ENCODE results near the gene GDF10.

Gene GDF10

DNA sequence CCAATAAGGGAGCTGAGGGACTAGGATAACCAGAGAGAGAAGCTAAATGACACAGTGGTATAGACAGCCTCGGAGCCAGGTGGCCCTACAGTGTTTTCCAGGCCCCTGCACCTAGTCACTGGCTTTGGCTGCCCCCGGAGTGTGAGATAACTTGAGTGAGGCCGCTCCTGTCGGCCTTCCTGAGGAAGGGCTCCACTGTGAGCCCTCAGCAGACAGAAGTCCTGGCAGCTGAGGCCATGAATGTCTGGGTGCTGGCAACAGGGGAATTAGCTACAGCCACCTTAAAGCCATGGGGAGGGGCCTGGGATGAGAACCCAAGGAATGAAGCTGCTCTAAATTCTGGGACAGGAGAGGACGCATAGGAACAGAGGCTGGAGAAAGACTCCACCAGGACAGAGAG, 4.6 kb upstream of the GDF10 start:
- no peak for DNase-seq

DNA sequence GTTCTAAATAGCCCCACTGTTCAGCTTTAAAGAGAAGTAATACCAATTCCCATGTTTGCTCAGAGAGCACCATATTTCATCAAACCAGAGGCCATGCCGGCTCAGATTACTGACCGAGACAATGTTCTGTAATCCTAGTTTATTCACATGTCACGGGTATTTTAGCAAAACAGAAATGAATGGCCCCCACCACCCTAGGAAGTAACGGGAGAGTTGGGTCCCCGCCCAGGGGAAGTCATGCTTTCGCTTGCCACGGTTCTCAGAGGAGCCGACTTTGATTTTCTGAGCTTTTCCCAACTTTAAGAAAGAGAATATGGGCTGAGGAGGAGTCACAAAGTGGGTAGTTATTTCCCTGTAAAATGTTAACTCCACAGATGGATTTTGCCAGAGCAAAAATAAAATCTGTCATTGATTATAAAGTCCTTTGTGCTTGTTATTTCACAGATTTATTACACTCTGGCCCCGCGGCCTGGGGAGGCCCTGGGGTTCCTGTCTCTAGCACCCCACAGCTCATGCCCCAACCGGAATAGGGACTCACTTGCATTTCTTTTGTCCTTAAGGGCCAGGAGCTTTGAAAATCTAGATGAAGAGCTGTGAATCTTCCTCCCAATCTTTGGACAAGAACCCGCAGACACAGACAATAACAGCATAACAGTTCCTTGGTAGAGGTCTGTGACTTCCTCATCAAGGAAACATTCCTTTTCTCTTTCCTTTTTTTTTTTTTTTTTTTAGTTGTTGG, 3.7 kb upstream of the GDF10 start:
- DNase-seq: no peak

DNA sequence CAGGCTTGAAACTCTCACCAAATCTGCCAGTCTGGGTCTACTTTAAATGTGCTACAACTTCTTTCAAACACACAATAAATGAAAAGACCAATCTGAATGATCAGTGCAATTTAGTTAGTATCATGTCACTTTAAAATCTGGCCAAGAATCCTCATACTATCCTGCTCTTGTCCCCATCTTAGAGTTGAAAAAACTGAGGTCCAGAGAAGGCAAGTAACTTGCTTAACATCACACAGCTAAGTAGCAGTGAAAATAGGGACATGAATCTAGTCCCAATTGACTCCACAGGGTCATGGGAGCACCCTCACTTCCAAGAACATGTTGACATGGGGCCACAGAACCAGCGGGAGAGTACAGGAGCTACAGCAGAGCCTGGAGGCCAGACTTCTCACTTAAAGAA, 3.1 kb upstream of the GDF10 start:
- DNase-seq: no peak

DNA sequence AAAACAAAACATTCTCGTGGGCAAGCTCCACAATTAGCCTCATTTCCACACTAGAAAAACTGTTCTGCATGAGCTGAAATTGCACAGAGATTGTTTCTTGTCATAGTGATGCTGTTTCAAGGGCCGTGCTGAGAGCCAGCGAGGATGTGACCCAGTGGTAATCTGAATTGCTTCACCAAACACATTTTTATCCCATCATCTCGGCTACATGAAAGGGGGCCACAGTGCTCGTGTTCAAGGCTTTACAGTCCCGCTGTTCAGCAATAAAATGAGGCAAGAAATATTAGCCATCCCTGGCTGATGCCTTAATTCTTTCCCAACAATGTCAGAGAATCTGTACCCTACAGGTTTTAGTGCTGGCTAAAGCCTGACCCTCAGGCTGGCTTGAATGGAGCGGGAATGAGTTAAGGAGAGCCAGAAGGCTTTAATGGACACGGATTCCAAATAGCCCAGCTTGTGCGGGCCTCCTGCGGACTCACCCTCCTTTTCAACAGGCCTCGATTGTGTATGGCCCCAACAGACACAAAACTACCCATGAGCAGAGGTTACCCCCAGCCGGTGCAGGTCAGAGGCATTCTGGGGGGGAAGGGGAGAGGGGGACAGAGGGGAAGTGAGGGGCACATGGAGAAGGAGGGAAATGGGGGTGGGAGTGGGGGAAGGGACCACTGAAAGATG, 2.0 kb upstream of the GDF10 start:
- DNase-seq: no peak

DNA sequence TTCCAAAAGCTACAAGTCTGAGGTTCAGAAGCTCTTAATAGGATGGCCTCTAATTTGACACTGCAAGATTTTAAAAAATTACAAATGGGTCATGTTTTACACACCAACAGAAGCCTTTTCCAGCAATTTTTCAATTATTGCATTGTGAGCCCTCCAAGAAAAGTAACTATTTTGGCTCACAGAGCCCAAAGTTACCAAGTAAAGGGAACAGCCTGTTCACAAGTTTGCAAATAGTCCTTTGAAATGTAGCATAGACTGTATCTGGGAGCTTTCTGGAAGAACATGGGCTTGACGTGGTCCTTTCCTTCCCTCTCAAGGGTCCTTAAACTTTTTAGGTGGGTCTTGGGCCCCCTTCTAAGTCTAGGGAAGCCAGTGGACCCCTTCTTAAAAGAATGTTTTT, 1.3 kb upstream of the GDF10 start:
- no peak for DNase-seq

DNA sequence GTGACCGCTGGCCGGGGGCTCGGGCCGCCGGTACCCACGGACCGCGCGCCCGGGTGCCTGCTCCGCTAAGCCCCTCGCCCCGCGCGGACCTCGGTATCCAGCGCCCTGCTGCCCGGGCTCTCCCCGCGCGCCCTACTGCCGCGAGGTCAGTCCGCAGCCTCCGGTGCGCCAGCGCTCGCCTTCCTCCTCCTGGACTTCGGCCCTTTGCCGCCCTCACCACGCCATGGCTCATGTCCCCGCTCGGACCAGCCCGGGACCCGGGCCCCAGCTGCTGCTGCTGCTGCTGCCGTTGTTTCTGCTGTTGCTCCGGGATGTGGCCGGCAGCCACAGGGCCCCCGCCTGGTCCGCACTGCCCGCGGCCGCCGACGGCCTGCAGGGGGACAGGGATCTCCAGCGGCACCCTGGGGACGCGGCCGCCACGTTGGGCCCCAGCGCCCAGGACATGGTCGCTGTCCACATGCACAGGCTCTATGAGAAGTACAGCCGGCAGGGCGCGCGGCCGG, 483 bp downstream of the GDF10 start:
- DNase-seq: no peak

DNA sequence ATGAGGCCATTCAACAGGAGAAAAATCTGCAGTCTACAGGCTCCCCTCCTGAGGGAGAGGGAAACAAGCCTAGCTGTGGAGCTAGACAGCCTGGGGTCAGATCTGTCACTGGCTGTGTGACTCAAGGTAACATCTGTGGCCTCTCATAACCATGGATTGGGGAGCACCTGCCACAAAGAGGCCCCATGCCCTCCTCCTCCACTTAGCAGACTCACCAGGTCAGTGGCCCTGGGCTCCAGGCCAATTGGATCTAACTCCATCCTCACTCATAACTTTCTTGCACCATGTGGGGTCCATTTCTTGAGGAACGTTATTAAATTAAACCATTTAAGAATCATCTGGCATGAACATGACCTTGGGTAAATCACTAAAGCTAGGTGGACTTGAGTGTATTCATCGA, 1.8 kb downstream of the GDF10 start:
- no peak for DNase-seq

DNA sequence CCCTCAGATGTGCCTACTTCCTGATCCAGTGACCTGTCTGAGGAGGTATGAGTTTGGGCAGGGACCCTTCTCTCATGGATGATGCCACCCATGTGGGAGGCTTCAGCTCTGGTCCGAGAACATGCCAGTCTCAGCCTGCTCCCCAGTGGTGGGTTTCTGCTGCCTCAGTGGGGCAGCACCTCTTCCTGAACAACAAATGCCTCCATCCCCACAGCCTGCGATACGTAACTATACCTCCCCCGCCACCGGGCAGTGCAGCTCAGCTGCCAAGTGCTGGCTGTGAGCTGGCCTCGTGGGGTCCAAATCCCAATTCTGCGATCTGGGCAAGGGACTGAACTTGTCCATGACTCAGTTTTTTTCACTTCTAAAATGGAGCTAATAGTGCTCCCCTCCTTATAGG, 3.1 kb downstream of the GDF10 start:
- DNase-seq: no peak

DNA sequence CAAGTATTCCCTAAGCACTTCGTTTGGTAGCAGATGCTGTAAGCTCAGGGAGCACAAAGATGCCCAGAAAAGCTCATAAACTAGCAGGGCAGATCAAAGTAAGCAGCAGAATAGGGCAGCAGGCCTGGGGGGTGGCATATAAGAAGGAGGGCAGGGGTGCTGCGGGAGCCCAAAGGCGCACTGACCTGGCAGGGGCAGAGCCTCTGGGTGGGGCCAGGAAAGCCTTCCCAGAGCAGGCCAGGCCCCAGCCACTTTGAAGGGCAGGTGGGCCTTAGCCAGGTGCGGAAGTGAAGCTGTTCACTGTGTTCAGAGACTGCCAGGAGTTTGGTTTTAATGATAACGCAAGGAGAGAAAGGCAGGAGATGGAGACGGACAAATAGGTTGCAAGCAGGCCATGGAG, 3.9 kb downstream of the GDF10 start:
- DNase-seq: no peak

DNA sequence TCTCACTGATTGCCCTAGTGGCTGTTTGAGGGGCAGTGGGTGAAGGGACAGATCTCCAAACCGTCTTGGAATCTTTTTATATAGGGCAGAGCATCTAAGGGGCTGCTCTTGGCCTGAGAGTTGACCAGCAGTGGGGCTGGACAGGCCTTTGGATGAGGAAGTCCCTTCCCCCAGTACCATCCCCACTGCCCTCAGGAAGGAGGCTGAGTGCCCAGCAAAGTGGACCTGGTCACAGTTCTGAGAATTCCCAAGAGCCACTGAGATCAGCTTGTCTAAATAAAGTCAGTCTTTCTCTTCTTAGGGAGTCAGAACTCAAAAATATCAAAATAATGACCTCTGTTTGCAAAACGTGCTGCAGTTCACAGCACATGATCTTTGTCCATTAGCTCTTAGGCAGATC, 5.6 kb downstream of the GDF10 start:
- DNase-seq: no peak

DNA sequence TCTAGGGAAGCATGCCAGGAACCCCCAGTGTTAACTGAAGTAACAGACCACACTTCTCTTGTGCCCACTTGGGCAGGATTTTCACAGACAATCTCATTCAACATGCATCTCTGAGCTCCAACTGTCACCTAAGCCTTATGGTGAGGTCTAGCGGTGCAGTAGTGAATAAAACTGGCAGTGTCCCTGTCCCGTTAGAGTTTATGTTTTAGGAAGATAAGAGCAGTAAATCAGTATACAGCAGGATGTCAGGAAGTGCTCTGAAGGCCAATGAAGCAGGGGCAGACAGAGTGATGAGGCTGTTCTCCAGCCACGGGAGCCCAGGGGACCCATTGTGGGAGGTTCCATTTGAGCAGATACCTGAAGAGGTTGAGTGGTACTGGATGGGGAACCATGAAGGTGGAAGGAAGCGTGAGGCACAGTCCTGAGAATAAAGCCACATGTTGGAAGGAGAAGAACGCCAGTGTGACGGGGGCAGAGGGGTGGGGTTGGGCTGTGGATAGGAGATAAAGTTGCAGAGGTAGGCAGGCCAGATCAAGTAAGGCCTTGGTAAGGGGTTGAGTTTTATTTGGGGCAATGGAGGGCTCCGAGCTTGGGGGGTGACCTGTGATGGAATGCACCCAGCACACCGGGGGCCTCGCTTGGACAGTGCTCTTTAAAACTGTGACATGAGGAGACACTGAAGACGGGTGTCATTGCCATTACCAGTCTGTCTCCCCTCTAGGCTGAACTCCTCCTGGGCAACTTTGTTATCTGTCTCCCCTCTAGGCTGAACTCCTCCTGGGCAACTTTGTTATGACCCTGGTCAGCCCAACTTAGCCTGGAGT, 6.6 kb downstream of the GDF10 start:
- no peak for DNase-seq

DNA sequence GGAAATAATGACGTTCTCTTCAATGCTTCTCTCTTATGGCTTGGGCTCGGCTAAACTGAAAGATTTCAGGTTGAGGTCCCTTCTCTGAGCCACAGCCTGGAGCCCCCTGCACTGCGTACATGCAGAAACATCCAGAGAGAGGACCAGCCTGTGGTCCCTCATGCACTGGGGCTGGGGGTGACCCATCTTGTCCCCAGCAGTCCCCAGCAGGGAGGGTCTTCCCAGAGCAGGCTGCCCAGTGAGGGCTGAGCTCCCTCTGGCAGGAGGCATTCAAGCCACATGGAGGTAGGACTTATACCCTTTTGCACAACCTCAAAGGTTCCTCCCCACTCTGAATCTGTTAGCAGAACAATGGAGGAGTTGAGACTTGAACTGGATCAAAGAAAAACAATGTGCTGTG, 7.4 kb downstream of the GDF10 start:
- DNase-seq: no peak

DNA sequence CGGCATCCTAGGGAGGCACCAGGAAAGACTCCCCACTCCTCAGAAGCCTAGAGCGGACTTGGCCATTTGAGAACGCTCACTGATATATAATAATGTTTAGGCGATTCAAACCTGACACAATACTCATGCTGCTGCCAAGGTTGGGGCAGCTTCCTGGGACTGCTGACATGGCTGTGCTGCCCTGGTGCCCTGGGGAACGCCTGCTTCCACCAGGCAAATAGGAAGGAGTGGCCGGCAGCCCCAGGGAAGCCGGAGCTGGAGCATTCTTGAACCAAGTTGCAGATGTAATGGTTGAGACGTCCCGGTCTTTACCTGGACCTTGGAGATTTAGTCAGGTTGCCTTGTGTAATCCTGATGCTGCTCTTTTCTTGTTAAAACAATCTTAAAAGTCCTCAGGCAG, 8.8 kb downstream of the GDF10 start:
- DNase-seq: no peak

DNA sequence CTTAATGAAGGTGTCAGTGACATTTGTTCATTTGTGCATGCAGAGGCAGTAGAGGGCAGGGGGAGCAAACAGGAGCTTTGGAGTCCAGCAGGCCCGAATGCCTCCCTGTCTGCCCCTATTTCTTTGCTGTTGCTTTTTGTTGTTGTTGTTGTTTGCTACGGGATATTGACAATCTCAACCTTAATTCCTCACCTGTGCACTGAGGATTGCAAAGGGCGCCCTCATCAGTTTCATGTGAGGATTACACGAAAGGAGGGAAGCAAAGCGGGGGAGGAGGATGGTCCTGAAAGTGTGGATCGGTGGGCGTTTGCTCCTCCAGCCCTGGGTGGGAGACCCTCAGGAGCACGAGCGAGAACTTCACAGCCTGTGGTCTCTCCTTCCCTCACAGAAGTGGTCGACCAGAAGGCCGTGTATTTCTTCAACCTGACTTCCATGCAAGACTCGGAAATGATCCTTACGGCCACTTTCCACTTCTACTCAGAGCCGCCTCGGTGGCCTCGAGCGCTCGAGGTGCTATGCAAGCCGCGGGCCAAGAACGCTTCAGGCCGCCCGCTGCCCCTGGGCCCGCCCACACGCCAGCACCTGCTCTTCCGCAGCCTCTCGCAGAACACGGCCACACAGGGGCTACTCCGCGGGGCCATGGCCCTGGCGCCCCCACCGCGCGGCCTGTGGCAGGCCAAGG, 9.6 kb downstream of the GDF10 start:
- no peak for DNase-seq

DNA sequence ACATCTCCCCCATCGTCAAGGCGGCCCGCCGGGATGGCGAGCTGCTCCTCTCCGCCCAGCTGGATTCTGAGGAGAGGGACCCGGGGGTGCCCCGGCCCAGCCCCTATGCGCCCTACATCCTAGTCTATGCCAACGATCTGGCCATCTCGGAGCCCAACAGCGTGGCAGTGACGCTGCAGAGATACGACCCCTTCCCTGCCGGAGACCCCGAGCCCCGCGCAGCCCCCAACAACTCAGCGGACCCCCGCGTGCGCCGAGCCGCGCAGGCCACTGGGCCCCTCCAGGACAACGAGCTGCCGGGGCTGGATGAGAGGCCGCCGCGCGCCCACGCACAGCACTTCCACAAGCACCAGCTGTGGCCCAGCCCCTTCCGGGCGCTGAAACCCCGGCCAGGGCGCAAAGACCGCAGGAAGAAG, 10.1 kb downstream of the GDF10 start:
- DNase-seq: no peak

DNA sequence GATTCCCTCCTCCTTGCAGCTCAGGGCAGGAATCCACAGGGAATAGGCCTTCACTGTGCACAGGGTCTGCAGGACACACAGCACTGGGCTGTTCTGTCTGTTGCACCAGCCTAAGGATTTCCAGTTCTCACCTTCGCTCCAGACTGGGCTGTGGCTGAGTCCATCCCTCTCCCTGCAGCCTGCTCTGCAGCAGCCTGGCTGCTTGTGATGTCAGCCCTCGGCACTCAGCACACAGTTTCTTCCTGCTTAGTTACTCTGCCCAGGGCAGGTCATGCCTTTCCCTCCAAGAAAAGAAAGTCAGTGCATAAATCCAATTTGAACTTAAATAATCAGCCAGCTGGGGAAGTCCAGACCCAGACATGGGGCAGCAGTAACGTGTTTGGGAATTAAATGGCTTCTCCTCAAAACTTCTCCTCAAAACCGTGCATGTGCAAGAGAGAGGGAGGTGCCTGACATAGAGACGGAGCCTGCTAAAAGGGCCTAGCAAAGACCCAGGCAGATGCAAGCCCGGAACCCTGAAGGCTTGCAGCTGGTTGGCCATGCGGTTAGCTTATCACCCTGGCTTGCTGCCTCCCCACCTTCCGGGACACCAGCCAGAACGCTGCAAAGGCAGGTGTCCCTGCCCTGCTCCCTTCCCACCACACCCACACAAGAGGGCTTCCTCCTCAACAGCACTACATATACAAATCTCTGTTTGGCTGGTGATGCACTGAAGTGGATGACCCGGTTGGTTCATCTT, 11.4 kb downstream of the GDF10 start:
- DNase-seq: peak; percentile 52 to 63

DNA sequence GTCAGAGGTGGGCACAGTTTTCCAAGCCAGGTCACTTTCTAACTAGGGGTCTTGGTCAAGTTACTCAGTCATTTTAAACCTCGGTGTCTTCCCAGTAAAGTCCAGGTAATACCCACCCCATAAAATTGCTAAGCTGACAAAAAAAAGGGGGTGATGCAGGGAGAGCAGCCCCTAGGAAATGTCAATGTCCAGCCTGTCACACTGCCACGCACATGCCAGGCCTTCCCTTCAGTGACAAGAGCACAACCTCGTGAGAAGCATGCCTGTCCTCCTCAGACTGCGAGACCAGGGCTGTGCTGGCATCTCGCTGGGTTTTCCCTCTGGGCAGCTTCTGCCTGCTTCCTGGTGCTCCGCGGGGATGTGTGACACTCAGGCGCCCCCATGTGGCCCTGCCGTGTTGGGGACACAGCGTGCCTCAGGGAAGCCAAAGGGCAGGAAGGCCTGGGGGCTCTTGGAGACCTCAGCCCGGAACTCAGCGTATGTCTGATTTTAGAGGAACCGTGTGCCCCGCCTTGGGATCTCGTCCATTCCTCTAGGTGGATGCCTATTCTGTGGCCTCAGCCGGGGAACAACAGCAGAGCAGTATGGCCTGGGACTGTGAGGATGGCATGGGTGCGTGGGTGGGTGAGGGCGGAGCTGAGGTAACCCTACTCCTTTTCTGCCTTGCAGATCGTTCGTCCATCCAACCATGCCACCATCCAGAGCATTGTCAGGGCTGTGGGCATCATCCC, 12.1 kb downstream of the GDF10 start:
- DNase-seq: peak; percentile 84

DNA sequence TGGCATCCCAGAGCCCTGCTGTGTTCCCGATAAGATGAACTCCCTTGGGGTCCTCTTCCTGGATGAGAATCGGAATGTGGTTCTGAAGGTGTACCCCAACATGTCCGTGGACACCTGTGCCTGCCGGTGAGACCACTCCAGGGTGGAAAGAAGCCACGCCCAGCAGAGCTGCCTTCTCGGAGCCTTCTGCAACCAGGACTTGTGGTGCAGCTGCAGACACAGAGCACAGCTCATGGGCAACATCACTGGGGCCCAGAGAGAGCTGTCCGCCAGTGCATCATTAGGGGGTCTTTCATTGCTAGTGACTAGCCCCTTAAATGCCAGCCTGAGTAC, 12.6 kb downstream of the GDF10 start:
- no peak for DNase-seq

DNA sequence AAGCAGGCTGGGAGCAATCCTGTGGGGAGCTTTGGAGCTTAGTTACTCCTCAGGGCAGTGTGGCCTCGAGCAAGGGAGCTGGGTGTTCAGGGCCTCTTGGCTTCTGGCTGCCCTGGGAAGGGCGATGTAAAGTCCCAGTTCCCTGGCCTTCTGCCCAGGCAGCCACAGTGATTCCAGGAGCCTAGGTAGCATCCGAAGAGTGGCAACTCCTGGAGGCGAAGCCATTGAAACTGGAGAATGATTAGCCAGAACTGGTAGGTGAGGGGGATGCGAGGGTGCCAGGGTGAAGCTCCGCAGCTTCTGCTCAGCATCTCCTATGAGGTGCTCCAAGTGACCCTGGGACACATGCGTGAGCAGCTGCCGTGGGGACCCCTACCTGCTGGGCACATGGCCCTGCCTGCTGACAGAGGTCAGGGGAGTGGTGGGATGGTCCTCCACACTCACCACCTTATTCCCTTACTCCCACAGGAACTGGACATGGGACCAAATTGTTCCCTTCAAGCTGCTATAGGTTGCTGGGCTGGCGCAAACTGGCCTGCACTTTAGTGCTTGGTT, 14.5 kb downstream of the GDF10 start:
- no peak for DNase-seq

DNA sequence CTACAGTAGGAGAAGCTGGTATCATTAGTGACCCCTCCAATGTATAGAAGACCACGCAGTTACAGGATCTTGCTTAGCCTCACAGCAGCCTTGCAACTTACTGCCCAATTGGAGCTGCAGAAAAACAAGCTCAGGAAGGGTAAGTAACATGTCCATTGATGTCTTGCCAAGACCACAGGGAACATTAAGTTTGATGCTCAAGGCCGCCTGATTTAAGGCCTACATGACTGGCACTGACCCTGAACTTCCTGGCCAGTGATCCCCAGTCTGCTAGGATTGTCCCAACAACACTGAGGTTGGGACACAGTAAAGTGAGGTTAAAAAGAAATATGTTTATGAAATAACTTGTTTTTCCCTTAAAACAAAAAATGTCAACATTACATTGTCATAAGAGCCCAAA, 15.4 kb downstream of the GDF10 start:
- DNase-seq: no peak

DNA sequence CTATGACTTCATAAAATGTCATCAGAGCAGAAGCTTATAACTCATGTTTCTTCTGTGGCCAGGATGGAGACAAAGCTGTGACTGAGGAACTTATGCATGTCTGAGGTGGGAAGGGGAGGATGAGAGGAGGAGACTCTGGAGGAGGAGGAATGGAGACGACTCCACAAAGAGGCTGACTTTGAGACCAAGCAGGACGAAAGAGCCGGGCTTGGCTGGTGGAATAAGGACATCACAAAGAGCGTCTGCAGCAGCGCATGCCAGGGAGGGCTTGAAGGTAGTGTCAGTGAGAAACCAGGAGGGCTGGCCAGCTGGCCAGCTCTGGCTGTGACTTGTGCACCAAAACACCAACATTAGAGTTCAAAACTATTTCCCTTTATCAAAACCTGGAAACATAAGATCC, 16.1 kb downstream of the GDF10 start:
- DNase-seq: no peak

DNA sequence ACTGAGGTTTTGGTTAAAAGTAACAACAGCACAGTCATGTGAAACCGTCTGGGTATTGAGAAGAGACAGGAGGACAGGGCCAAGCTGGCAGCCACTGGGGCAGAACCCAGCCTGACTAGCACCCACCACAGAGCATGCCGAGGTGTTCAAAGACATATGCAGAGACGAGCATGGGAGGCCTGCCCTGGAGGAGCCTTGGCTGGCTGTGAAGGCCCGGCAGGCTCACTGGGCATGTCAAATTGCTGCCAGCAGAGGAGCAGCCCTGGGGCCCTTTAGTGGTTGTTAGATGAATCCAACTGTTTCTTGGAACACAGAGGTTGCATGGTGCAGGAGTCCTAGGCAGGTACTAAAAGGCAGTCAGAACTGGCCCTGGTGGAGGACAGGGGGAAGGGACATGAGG, 17.3 kb downstream of the GDF10 start:
- DNase-seq: no peak

Measured in CD4-positive, alpha-beta T cell treated with Interleukin-4 for 1 hour (primary cell).